Caco-2 (cell line): ENCODE data around the gene AHRR. TPM values are rescaled to one million over a fixed set of nuclear protein-coding genes. Genes with fewer than 3 reads are reported as not detected.

Experiments
- BruUV-seq: library from RNA; stranded (reverse); fragments of 400-500 nt; replicated peaks from 2 replicates; lab custom pipeline; 2021; lab: Mats Ljungman, UMichigan
- CTCF ChIA-PET: fragments of 300-600 bp; sonication (Branson Sonifier 250); formaldehyde crosslinking; loops from one replicate; lab custom pipeline; 2022; ENCODE audit warnings: antibody characterized with exemption; lab: Charles Lee
- POLR2A ChIA-PET: fragments of 300-600 bp; sonication (Branson Sonifier 250); formaldehyde crosslinking; loops from one replicate; lab custom pipeline; 2022; ENCODE audit warnings: antibody characterized with exemption; lab: Charles Lee
- DNase-seq, 2 experiments: peaks; one replicate each; pipeline versions ENCODE4 v3.0.0 to v3.0.0-alpha.2; 2020 to 2022
- H3K27me3 ChIP-seq: replicated peaks from 2 replicates; pipeline ENCODE4 v1.6.0; 2011; ENCODE audit warnings: low read length; ENCODE audit not compliant: control insufficient read depth, insufficient read depth
- H3K36me3 ChIP-seq: 2 replicates; pipeline ENCODE4 v1.5.1; 2011; ENCODE audit warnings: low read length; ENCODE audit not compliant: control insufficient read depth, insufficient read depth
- H3K4me1 ChIP-seq: fragments of 250-450 bp; sonication (Bioruptor Pico); 2 replicates; pipeline ENCODE4 v1.5.1; 2020; ENCODE audit warnings: mild to moderate bottlenecking
- H3K4me3 ChIP-seq: 2 replicates; pipeline ENCODE4 v1.5.1; 2011; ENCODE audit warnings: low read depth, mild to moderate bottlenecking, control low read depth, low read length
- H3K9me3 ChIP-seq: fragments of 250-450 bp; sonication (Bioruptor Pico); 2 replicates; pipeline ENCODE4 v1.5.1; 2020; ENCODE audit warnings: mild to moderate bottlenecking, moderate library complexity
- H3K27ac Mint-ChIP-seq: one replicate; pipeline ENCODE4 v1.8.0; 2022; ENCODE audit warnings: mixed read lengths; ENCODE audit not compliant: unreplicated experiment
- H3K27me3 Mint-ChIP-seq: one replicate; pipeline ENCODE4 v1.8.0; 2022; ENCODE audit warnings: mixed read lengths; ENCODE audit not compliant: insufficient read depth, unreplicated experiment
- H3K36me3 Mint-ChIP-seq: one replicate; pipeline ENCODE4 v1.8.0; 2022; ENCODE audit warnings: mild to moderate bottlenecking, mixed read lengths; ENCODE audit not compliant: insufficient read depth, unreplicated experiment
- H3K4me1 Mint-ChIP-seq: one replicate; pipeline ENCODE4 v1.8.0; 2022; ENCODE audit warnings: low read depth, mixed read lengths; ENCODE audit not compliant: unreplicated experiment
- H3K4me3 Mint-ChIP-seq: one replicate; pipeline ENCODE4 v1.8.0; 2022; ENCODE audit warnings: mild to moderate bottlenecking, moderate library complexity, mixed read lengths; ENCODE audit not compliant: unreplicated experiment
- H3K9me3 Mint-ChIP-seq: one replicate; pipeline ENCODE4 v1.8.0; 2022; ENCODE audit warnings: mixed read lengths; ENCODE audit not compliant: unreplicated experiment
- CTCF ChIP-seq, 2 experiments: fragments of 200-600 bp in 1 of 2; IDR thresholded peaks; 1 replicate in 1 of 2; 2 replicates in 1 of 2; pipeline versions ENCODE4 v1.5.1 to v1.8.0; 2011 to 2022; ENCODE audit warnings: antibody characterized with exemption in 1 of 2, control low read depth in 1 of 2, inconsistent platforms in 1 of 2, low read depth in 1 of 2, low read length in 1 of 2, mild to moderate bottlenecking in 1 of 2, moderate library complexity in 1 of 2; ENCODE audit not compliant: insufficient read depth in 1 of 2, severe bottlenecking in 1 of 2, unreplicated experiment in 1 of 2
- intact Hi-C: fragments of 100-400 bp; cut with micrococcal nuclease; formaldehyde crosslinking; loops from one replicate; pipeline ENCODE4 v1.10.0; 2022; ENCODE audit not compliant: unreplicated experiment
- total RNA-seq: library from RNA; stranded (reverse); gene quantifications from 2 replicates; pipeline ENCODE4 v1.2.3, GENCODE V29; 2022

The AHRR gene
- total RNA-seq, 1 experiment from 2014 or later = 1.1 TPM

- H3K4me1 Mint-ChIP-seq = no peaks in the 10 kb centered on the region
- no peak overlapping the region for H3K4me3 Mint-ChIP-seq
- Histone ChIP-seq H3K4me3 (no peak overlapping the region), H3K4me1 (no peaks in the 10 kb centered on the region), H3K36me3 (no peaks in the 10 kb centered on the region), H3K27me3 (no peaks in the 10 kb centered on the region), H3K9me3 (no peaks in the 10 kb centered on the region)
- intact Hi-C loops = no loop called here
- peaks cover 8% of the 10 kb centered on the region for H3K27me3 Mint-ChIP-seq
- no TSS peak for BruUV-seq
- H3K9me3 Mint-ChIP-seq = no peaks in the 10 kb centered on the region
- no peak overlapping the region for H3K27ac Mint-ChIP-seq
- ChIA-PET POLR2A (no interaction called here), CTCF (no interaction called here)
- no peak for TF ChIP-seq CTCF (IDR thresholded peaks at IDR 0.05; ENCODE audit: insufficient read depth in 1 of 2, low read depth in 1 of 2, low read length in 1 of 2, severe bottlenecking in 1 of 2, unreplicated experiment in 1 of 2)
- no peak for DNase-seq
- no peaks in the 10 kb centered on the region for H3K36me3 Mint-ChIP-seq
Measured at GRCh38 chr5:399296-400281, 78.1 kb downstream of the AHRR start.

GRCh38 chr5:400282-401145, 79.0 kb downstream of the AHRR start:
- no peak overlapping the region for H3K27ac Mint-ChIP-seq
- Histone ChIP-seq H3K4me1 (no peaks in the 10 kb centered on the region), H3K36me3 (no peaks in the 10 kb centered on the region), H3K27me3 (no peaks in the 10 kb centered on the region; the same call in 1 of the 2 replicates), H3K4me3 (no peak overlapping the region), H3K9me3 (no peaks in the 10 kb centered on the region)
- H3K4me3 Mint-ChIP-seq = no peak overlapping the region
- H3K9me3 Mint-ChIP-seq = no peaks in the 10 kb centered on the region
- no peaks in the 10 kb centered on the region for H3K4me1 Mint-ChIP-seq
- intact Hi-C loops = no loop called here
- CTCF ChIA-PET = no interaction called here
- no TSS peak for BruUV-seq
- TF ChIP-seq CTCF (IDR thresholded peaks at IDR 0.05; ENCODE audit: insufficient read depth in 1 of 2, low read depth in 1 of 2, low read length in 1 of 2, severe bottlenecking in 1 of 2, unreplicated experiment in 1 of 2) = no peak
- POLR2A ChIA-PET = no interaction called here
- H3K36me3 Mint-ChIP-seq = no peaks in the 10 kb centered on the region
- H3K27me3 Mint-ChIP-seq = peaks cover 8% of the 10 kb centered on the region
- DNase-seq = no peak
